Camera-type eye (tissue), 1 donor: Measurements from ENCODE around the gene NRROS. TPM values are rescaled to one million over a fixed set of nuclear protein-coding genes. Genes with fewer than 3 reads are reported as not detected.

Source experiments
- total RNA-seq: library from RNA; depleted of rRNA; stranded (reverse); fragments of >200 nt; gene quantifications from one replicate; pipeline ENCODE4 v1.2.3, GENCODE V29; 2014

Gene NRROS
- total RNA-seq: 4.5 TPM

DNA sequence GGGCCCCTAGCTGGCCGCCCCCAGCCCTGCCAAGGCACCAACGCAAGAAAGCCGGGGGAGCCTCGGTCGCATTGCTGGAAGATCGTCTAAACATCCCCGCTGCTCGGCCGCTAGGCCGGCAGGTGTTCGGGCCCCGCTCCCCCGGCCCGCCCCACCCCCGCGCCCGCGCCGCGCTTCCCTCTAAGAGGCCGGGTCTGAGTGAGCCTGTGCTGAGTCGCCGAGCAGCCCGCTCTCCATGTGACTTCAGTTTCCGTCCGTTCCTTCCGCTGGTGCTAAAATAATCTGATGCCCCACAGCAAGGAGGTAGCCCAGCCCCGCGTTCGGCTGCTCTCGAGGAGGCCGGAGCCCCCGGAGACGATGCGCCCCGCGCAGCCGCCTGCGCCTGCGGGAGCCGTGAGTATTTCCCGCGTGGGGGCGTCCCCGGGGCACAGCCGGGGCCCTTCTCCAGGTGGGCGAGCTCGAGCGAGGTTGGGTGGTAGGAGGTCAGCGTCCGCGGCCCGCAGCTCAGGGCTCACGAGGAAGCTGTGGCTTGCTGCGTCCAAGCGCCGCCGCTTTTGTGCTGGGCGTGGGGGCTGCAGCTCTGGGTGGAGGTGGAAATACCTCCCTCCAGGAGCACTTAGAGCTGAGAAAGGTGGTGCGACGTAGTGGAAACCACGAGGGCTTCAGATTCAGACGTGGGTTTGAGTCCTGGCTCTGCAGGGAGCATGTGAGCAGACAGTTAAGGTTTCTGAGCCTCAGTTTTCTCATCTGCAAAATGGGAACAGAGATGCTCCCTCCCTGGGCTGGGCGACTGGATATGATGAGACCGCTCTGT, at the start of gene NRROS:
Gene NRROS, plus strand, starts transcription at position 212 of the 814 bp plus-strand sequence. CDS start 14,846 bp downstream, outside the sequence.

Other genes with a start within 250 kb of the NRROS start
- gene UBXN7, start 207.3 kb upstream of the NRROS start, total RNA-seq: 69.9 TPM
- gene RNF168, start 135.9 kb upstream of the NRROS start, total RNA-seq: 16.9 TPM
- gene SMCO1, start 124.3 kb upstream of the NRROS start, total RNA-seq: 0.38 TPM
- 10.4 TPM for gene WDR53, start 71.1 kb upstream of the NRROS start, total RNA-seq
- 25.0 TPM for gene FBXO45, start 71.0 kb upstream of the NRROS start, total RNA-seq
- 7.4 TPM for gene CEP19, start 72.6 kb downstream of the NRROS start, total RNA-seq
- gene PIGX, start 72.7 kb downstream of the NRROS start, total RNA-seq: 42.7 TPM
- gene PAK2, start 100.2 kb downstream of the NRROS start, total RNA-seq: 59.7 TPM
- gene SENP5, start 228.2 kb downstream of the NRROS start, total RNA-seq: 76.6 TPM